B cell (primary cell): ENCODE data around the gene PSRC1. TPM values are rescaled to one million over a fixed set of nuclear protein-coding genes. Genes with fewer than 3 reads are reported as not detected.

Experiments used
- ATAC-seq: fragments of 200-7000 bp; cut with Tn5 transposase; one replicate; pipeline ENCODE4 v1.10.0; 2021; ENCODE audit warnings: low read depth, mild to moderate bottlenecking, moderate number of reproducible peaks, moderate library complexity
- CTCF ChIA-PET: fragments of 350-600 bp; sonication (Branson Sonifier 250); formaldehyde crosslinking; loops from one replicate; lab custom pipeline; 2021; ENCODE audit warnings: antibody characterized with exemption, inconsistent platforms; lab: Charles Lee
- POLR2A ChIA-PET: fragments of 350-600 bp; sonication (Branson Sonifier 250); formaldehyde crosslinking; loops from one replicate; lab custom pipeline; 2021; ENCODE audit warnings: antibody characterized with exemption; lab: Charles Lee
- DNase-seq: peaks from one replicate; pipeline ENCODE4 v3.0.0; 2013
- H2AFZ ChIP-seq: 2 replicates; pipeline ENCODE4 v1.6.1; 2012; ENCODE audit warnings: mild to moderate bottlenecking, low read depth, low read length; ENCODE audit not compliant: insufficient read depth, poor library complexity, severe bottlenecking
- H3K27ac ChIP-seq, 2 donors: 1 replicate in 1 of 2; 2 replicates in 1 of 2; pipeline ENCODE4 v1.5.1; 2012 to 2013; ENCODE audit warnings: low read length in 2 of 2, mild to moderate bottlenecking in 2 of 2, moderate library complexity in 1 of 2
- H3K27me3 ChIP-seq, 4 experiments: fragments of 200-600 bp in 1 of 4; sonication (generic) in 1 of 4; replicated peaks in 1 of 4; 1 replicate in 2 of 4; 2 replicates in 2 of 4; pipeline versions ENCODE4 v1.6.1 to v1.7.0; 2013 to 2016; ENCODE audit warnings: low read length in 3 of 4, mild to moderate bottlenecking in 2 of 4, mixed read lengths in 1 of 4, moderate library complexity in 1 of 4; ENCODE audit not compliant: insufficient read depth in 4 of 4, control insufficient read depth in 3 of 4; ENCODE audit errors: control extremely low read depth in 1 of 4
- H3K36me3 ChIP-seq, 2 experiments: replicated peaks in 1 of 2; 1 replicate in 1 of 2; 2 replicates in 1 of 2; pipeline versions ENCODE4 v1.6.1 to v1.7.1; 2013; ENCODE audit warnings: low read length in 1 of 2; ENCODE audit not compliant: insufficient read depth in 2 of 2, control insufficient read depth in 1 of 2; ENCODE audit errors: control extremely low read depth in 1 of 2, extremely low read depth in 1 of 2
- H3K4me1 ChIP-seq, 2 donors: fragments of 200-600 bp in 1 of 2; sonication (generic) in 1 of 2; 1 replicate in 1 of 2; 2 replicates in 1 of 2; pipeline versions ENCODE4 v1.5.1 to v1.6.1; 2013 to 2017; ENCODE audit warnings: low read length in 2 of 2; ENCODE audit not compliant: control insufficient read depth in 2 of 2, insufficient read depth in 2 of 2
- H3K4me2 ChIP-seq: replicated peaks from 2 replicates; pipeline ENCODE3; 2012; ENCODE audit warnings: mild to moderate bottlenecking, low read depth, low read length; ENCODE audit not compliant: poor library complexity, severe bottlenecking
- H3K4me3 ChIP-seq, 5 experiments: fragments of 200-600 bp in 1 of 5; sonication (generic) in 1 of 5; 1 replicate in 3 of 5; 2 replicates in 2 of 5; pipeline versions ENCODE4 v1.5.1 to v1.7.0; 2011 to 2016; ENCODE audit warnings: low read length in 4 of 5, mild to moderate bottlenecking in 4 of 5, low read depth in 2 of 5, control low read depth in 1 of 5, moderate library complexity in 1 of 5; ENCODE audit not compliant: insufficient read depth in 1 of 5; ENCODE audit errors: control extremely low read depth in 1 of 5, extremely low read depth in 1 of 5
- H3K79me2 ChIP-seq: fragments of 200-600 bp; sonication (generic); one replicate; pipeline ENCODE4 v1.6.0; 2016; ENCODE audit warnings: low read length; ENCODE audit not compliant: control insufficient read depth, insufficient read depth
- H3K9ac ChIP-seq: fragments of 200-600 bp; sonication (generic); 2 replicates; pipeline ENCODE4 v1.6.1; 2017; ENCODE audit warnings: mild to moderate bottlenecking, low read length, moderate library complexity
- H3K9me3 ChIP-seq, 3 donors: one replicate each; pipeline versions ENCODE4 v1.6.1 to v1.7.1; 2013; ENCODE audit warnings: low read length in 2 of 3; ENCODE audit not compliant: control insufficient read depth in 2 of 3, insufficient read depth in 1 of 3; ENCODE audit errors: control extremely low read depth in 1 of 3
- H4K20me1 ChIP-seq: 2 replicates; pipeline ENCODE4 v1.6.0; 2012; ENCODE audit warnings: mild to moderate bottlenecking, low read length; ENCODE audit not compliant: insufficient read depth, control insufficient read depth, poor library complexity, severe bottlenecking
- H3K27ac Mint-ChIP-seq: one replicate; pipeline ENCODE4 v1.8.0; 2021; ENCODE audit warnings: mixed read lengths
- H3K27me3 Mint-ChIP-seq: one replicate; pipeline ENCODE4 v1.8.0; 2021; ENCODE audit warnings: mixed read lengths
- H3K4me1 Mint-ChIP-seq: one replicate; pipeline ENCODE4 v1.8.0; 2021; ENCODE audit warnings: mixed read lengths
- H3K4me3 Mint-ChIP-seq: one replicate; pipeline ENCODE4 v1.8.0; 2021; ENCODE audit warnings: mixed read lengths
- H3K9me3 Mint-ChIP-seq: one replicate; pipeline ENCODE4 v1.8.0; 2022; ENCODE audit warnings: mixed read lengths; ENCODE audit not compliant: insufficient read depth
- EZH2 ChIP-seq: IDR thresholded peaks from 2 replicates; pipeline ENCODE4 v1.6.1; 2012; ENCODE audit warnings: borderline replicate concordance, low read depth, mild to moderate bottlenecking, moderate library complexity, low read length; ENCODE audit not compliant: insufficient read depth, poor library complexity, severe bottlenecking
- WGBS: methylation state at CpG from one replicate; pipeline ENCODE4 v1.1.5; 2013; ENCODE audit warnings: missing lambda C conversion rate; ENCODE audit not compliant: insufficient coverage; 5-methylcytosine and 5-hydroxymethylcytosine counted together
- intact Hi-C: fragments of 100-400 bp; cut with micrococcal nuclease; formaldehyde crosslinking; loops from one replicate; pipeline ENCODE4 v1.10.0; 2022
- polyA plus RNA-seq: library from polyadenylated mRNA; depleted of rRNA; stranded (reverse); fragments of >200 nt; gene quantifications from 2 replicates; pipeline ENCODE4 v1.2.3, GENCODE V29; 2012
- total RNA-seq, 2 donors: library from RNA; stranded (reverse); fragments of 120-200 nt in 1 of 2; gene quantifications; 1 replicate in 1 of 2; 2 replicates in 1 of 2; pipeline versions ENCODE4 v1.2.3 to v1.2.4, GENCODE V29; 2013 to 2022
- TF ChIP-seq, protein P1 (sequence below): fragments of 200-600 bp; IDR thresholded peaks from one replicate; pipeline ENCODE4 v1.8.0; 2022; ENCODE audit warnings: antibody characterized with exemption, mild to moderate bottlenecking

PSRC1 gene
- total and polyA plus RNA-seq, 2 donors (not counting 1 experiment from before 2014, with no cell fraction given), result 0.25 TPM; not detected in 1

DNA sequence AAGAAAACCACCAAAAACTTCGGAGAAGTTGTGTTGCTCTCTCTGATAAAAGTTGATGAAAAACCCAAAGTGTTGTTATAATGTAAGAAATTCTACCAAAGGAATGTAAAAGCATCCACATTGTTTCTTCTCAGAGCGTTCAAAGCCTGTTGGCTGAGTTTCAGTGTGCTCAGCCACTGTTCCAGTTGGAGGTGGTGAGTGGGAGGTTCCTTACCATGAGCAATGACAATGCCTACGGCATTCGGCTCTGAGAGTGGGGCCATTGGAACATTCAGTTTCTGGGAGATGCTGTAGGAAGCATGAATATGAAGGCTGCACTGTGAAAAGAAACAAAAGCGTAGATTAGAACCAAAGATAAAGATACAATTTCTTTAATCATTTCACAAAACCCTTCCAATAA lies 44.3 kb upstream of the PSRC1 start:
- H3K36me3 ChIP-seq, result no peaks in the 10 kb centered on the region
- WGBS, result no CpG with 5 or more reads among the region's 5 CpGs
- ChIA-PET POLR2A (no interaction called here), CTCF (no interaction called here)
- no peak overlapping the region for H3K27ac ChIP-seq
- intact Hi-C loops, result no loop called here
- TF ChIP-seq EZH2, result no peak
- TF ChIP-seq, protein P1, sequence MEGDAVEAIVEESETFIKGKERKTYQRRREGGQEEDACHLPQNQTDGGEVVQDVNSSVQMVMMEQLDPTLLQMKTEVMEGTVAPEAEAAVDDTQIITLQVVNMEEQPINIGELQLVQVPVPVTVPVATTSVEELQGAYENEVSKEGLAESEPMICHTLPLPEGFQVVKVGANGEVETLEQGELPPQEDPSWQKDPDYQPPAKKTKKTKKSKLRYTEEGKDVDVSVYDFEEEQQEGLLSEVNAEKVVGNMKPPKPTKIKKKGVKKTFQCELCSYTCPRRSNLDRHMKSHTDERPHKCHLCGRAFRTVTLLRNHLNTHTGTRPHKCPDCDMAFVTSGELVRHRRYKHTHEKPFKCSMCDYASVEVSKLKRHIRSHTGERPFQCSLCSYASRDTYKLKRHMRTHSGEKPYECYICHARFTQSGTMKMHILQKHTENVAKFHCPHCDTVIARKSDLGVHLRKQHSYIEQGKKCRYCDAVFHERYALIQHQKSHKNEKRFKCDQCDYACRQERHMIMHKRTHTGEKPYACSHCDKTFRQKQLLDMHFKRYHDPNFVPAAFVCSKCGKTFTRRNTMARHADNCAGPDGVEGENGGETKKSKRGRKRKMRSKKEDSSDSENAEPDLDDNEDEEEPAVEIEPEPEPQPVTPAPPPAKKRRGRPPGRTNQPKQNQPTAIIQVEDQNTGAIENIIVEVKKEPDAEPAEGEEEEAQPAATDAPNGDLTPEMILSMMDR, result no peak
- H3K4me3 Mint-ChIP-seq, result no peak overlapping the region
- H3K27ac Mint-ChIP-seq, result no peak overlapping the region
- H3K9ac ChIP-seq, result no peak overlapping the region
- peaks cover 7% of the 10 kb centered on the region for H3K9me3 Mint-ChIP-seq
- ATAC-seq (no peak), DNase-seq (no peak)
- H4K20me1 ChIP-seq, result no peaks in the 10 kb centered on the region
- no peaks in the 10 kb centered on the region for H3K4me1 Mint-ChIP-seq
- H3K4me3 ChIP-seq, result no peak overlapping the region
- H3K79me2 ChIP-seq, result no peaks in the 10 kb centered on the region
- peaks cover 21% of the 10 kb centered on the region for H3K27me3 Mint-ChIP-seq
- peaks cover 0 to 5% (median 0%) of the 10 kb centered on the region in 4 experiments for H3K27me3 ChIP-seq
- H2AFZ ChIP-seq, result no peak overlapping the region
- H3K4me2 ChIP-seq, result no peak overlapping the region
- peaks cover 1 to 16% (median 4%) of the 10 kb centered on the region in 3 donors for H3K9me3 ChIP-seq
- no peaks in the 10 kb centered on the region for H3K4me1 ChIP-seq

DNA sequence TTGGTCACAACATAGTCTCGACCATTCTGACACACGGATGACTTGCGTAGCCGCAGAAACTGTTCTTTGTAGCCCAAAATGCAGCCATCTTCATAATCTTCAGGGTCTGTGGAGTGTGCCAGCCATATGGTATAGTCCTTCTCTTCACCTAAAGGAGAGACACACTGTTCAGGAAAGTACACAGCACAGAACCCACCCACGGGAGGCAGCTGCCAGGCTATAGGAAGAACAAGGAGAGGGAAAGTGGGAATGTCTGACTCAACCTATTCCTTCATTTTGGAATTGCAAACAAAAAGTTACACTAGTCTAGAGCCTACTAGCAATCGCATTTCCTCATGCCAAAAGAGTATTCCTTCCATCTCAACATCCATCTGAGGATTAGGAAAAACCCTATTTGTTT lies 40.0 kb upstream of the PSRC1 start:
- H3K79me2 ChIP-seq, result no peaks in the 10 kb centered on the region
- ChIA-PET CTCF (no interaction called here), POLR2A (no interaction called here)
- ATAC-seq (no peak), DNase-seq (no peak)
- no peaks in the 10 kb centered on the region for H3K4me1 ChIP-seq
- H4K20me1 ChIP-seq, result no peaks in the 10 kb centered on the region
- no peak overlapping the region for H2AFZ ChIP-seq
- H3K27me3 Mint-ChIP-seq, result peaks cover 24% of the 10 kb centered on the region
- no peak for TF ChIP-seq EZH2
- TF ChIP-seq, protein P1, result no peak
- H3K27ac ChIP-seq, result no peak overlapping the region
- no peak overlapping the region for H3K9ac ChIP-seq
- H3K4me1 Mint-ChIP-seq, result no peaks in the 10 kb centered on the region
- H3K9me3 Mint-ChIP-seq, result no peaks in the 10 kb centered on the region
- H3K36me3 ChIP-seq, result no peaks in the 10 kb centered on the region
- intact Hi-C loops, result no loop called here
- no peaks in the 10 kb centered on the region for H3K9me3 ChIP-seq
- 87% methylated on average over 4 of the region's 6 CpGs for WGBS
- H3K27me3 ChIP-seq, result peaks cover 0 to 5% (median 0%) of the 10 kb centered on the region in 4 experiments
- no peak overlapping the region for H3K4me3 ChIP-seq
- H3K4me2 ChIP-seq, result no peak overlapping the region
- no peak overlapping the region for H3K27ac Mint-ChIP-seq
- H3K4me3 Mint-ChIP-seq, result no peak overlapping the region
